Naive thymus-derived CD8-positive, alpha-beta T cell (primary cell): ENCODE measurements around the gene TNFRSF25. TPM values are rescaled to one million over a fixed set of nuclear protein-coding genes. Genes with fewer than 3 reads are reported as not detected.

Experiments
- ATAC-seq, 2 donors: fragments of 150-1000 bp; cut with Tn5 transposase in 1 of 2; sonication (Bioruptor Pico), chemical (Tn5 transposase) in 1 of 2; 1 replicate in 1 of 2; 2 replicates in 1 of 2; pipeline ENCODE4 v1.10.0; 2021; ENCODE audit warnings: mild to moderate bottlenecking in 2 of 2, moderate library complexity in 2 of 2
- POLR2A ChIA-PET: fragments of 350-600 bp; sonication (Branson Sonifier 250); formaldehyde crosslinking; loops from one replicate; lab custom pipeline; 2021; ENCODE audit warnings: antibody characterized with exemption; lab: Charles Lee
- DNase-seq, 10 donors: peaks; one replicate each; pipeline versions ENCODE4 v3.0.0 to v3.0.0-alpha.2; 2020 to 2022
- H3K27ac Mint-ChIP-seq, 10 donors: one replicate each; pipeline ENCODE4 v1.8.0; 2020 to 2022; ENCODE audit warnings: mild to moderate bottlenecking in 10 of 10, mixed read lengths in 10 of 10, moderate library complexity in 4 of 10, inconsistent platforms in 1 of 10
- H3K27me3 Mint-ChIP-seq, 5 donors: one replicate each; pipeline ENCODE4 v1.8.0; 2021 to 2022; ENCODE audit warnings: mixed read lengths in 5 of 5
- H3K36me3 Mint-ChIP-seq, 3 donors: one replicate each; pipeline ENCODE4 v1.8.0; 2020 to 2022; ENCODE audit warnings: mixed read lengths in 3 of 3, mild to moderate bottlenecking in 2 of 3, inconsistent platforms in 1 of 3
- H3K4me1 Mint-ChIP-seq, 4 donors: one replicate each; pipeline ENCODE4 v1.8.0; 2021 to 2022; ENCODE audit warnings: mixed read lengths in 4 of 4
- H3K4me3 Mint-ChIP-seq, 10 donors: one replicate each; pipeline ENCODE4 v1.8.0; 2020 to 2022; ENCODE audit warnings: mild to moderate bottlenecking in 10 of 10, mixed read lengths in 10 of 10, moderate library complexity in 6 of 10, inconsistent platforms in 1 of 10
- H3K9me3 Mint-ChIP-seq, 9 donors: one replicate each; pipeline ENCODE4 v1.8.0; 2020 to 2022; ENCODE audit warnings: mixed read lengths in 9 of 9, mild to moderate bottlenecking in 3 of 9, inconsistent platforms in 1 of 9, moderate library complexity in 1 of 9
- polyA plus RNA-seq, 3 donors: library from polyadenylated mRNA; unstranded; fragments of 300-500 nt; fragmentation: Illumina TruSeq; gene quantifications; one replicate each; pipeline ENCODE4 v1.2.3, GENCODE V29; 2021
- total RNA-seq, 8 experiments: library from RNA in 2 of 8; stranded (reverse) in 2 of 8; gene quantifications; one replicate each; pipeline ENCODE4 v1.2.3 and lab custom pipeline; 2021 to 2026

Gene TNFRSF25
- total RNA-seq (100 to 1,000 TPM; 378 to 381 TPM), polyA plus RNA-seq (10 to 100 TPM in 2 of 3 donors, 1 to 10 TPM in 1; 7.2 to 28.7 (median 10.6) TPM), total RNA-seq (lab: John Stamatoyannopoulos, UW) (162 to 680 (median 248) reads per million in 6 experiments)

- Mint-ChIP-seq H3K4me1 (peaks cover 21 to 41% (median 35%) of the 10 kb centered on the region in 4 donors), H3K27me3 (peaks cover 0 to 2% (median 0%) of the 10 kb centered on the region in 5 donors), H3K27ac (peak within 1 kb of the TSS; percentile 82 to 96 (median 92)), H3K36me3 (peaks cover 0 to 31% (median 8%) of the 10 kb centered on the region in 3 donors), H3K9me3 (no peaks in the 10 kb centered on the region), H3K4me3 (peak within 1 kb of the TSS; percentile 88 to 97 (median 91))
- POLR2A ChIA-PET = interaction anchor here (0.7 to 3.8 kb wide), 16 partner anchors 9 to 267 kb away, joined by 3 to 25 read pairs (median 4); partner anchors contain the start of genes ACOT7, ESPN and PLEKHG5
- ATAC-seq (peak; percentile 80 to 84), DNase-seq (peak in 9 of 10 donors; percentile 50 to 75 (median 55))
Measured at GRCh38 chr1:6466023-6466422, at the start of gene TNFRSF25. Gene TNFRSF25, minus strand, starts transcription at chr1:6466173. Its CDS starts 66 bp downstream, at chr1:6466107.

- Mint-ChIP-seq H3K27me3 (no peaks in the 10 kb centered on the region), H3K27ac (no peak overlapping the region), H3K9me3 (no peaks in the 10 kb centered on the region), H3K36me3 (no peaks in the 10 kb centered on the region), H3K4me1 (peaks cover 0 to 5% (median 0%) of the 10 kb centered on the region in 4 donors), H3K4me3 (no peak overlapping the region)
- ATAC-seq = no peak
- no peak for DNase-seq
- POLR2A ChIA-PET = no interaction called here
Measured at GRCh38 chr1:6515771-6516170, 49.8 kb upstream of the TNFRSF25 start.

- ATAC-seq (no peak), DNase-seq (no peak)
- H3K27me3 Mint-ChIP-seq = no peaks in the 10 kb centered on the region
- H3K27ac Mint-ChIP-seq = no peak overlapping the region
- H3K9me3 Mint-ChIP-seq = no peaks in the 10 kb centered on the region
- H3K4me1 Mint-ChIP-seq = no peaks in the 10 kb centered on the region
- no peaks in the 10 kb centered on the region for H3K36me3 Mint-ChIP-seq
- POLR2A ChIA-PET = no interaction called here
- H3K4me3 Mint-ChIP-seq = no peak overlapping the region
Measured at GRCh38 chr1:6513320-6513801, 47.4 kb upstream of the TNFRSF25 start.

GRCh38 chr1:6512908-6513280 is 46.9 kb upstream of the TNFRSF25 start:
- DNase-seq (no peak), ATAC-seq (no peak)
- no peaks in the 10 kb centered on the region for H3K9me3 Mint-ChIP-seq
- no peaks in the 10 kb centered on the region for H3K36me3 Mint-ChIP-seq
- H3K27ac Mint-ChIP-seq = peak overlapping the region in 1 of 10 donors; percentile 12
- H3K4me1 Mint-ChIP-seq = no peaks in the 10 kb centered on the region
- no peaks in the 10 kb centered on the region for H3K27me3 Mint-ChIP-seq
- H3K4me3 Mint-ChIP-seq = no peak overlapping the region
- POLR2A ChIA-PET = no interaction called here

- Mint-ChIP-seq H3K27ac (peak overlapping the region in 2 of 10 donors; percentile 12 to 65), H3K4me3 (no peak overlapping the region), H3K4me1 (no peaks in the 10 kb centered on the region), H3K9me3 (no peaks in the 10 kb centered on the region), H3K27me3 (no peaks in the 10 kb centered on the region), H3K36me3 (no peaks in the 10 kb centered on the region)
- no peak for ATAC-seq
- DNase-seq = peak in 1 of 10 donors; percentile 24
- POLR2A ChIA-PET = no interaction called here
Measured at GRCh38 chr1:6512245-6512907, 46.4 kb upstream of the TNFRSF25 start.

GRCh38 chr1:6511561-6512244 is 45.7 kb upstream of the TNFRSF25 start:
- Mint-ChIP-seq H3K4me3 (no peak overlapping the region), H3K27me3 (peaks cover 0 to 4% (median 0%) of the 10 kb centered on the region in 5 donors), H3K4me1 (no peaks in the 10 kb centered on the region), H3K36me3 (no peaks in the 10 kb centered on the region), H3K27ac (peak overlapping the region in 1 of 10 donors; percentile 57), H3K9me3 (no peaks in the 10 kb centered on the region)
- POLR2A ChIA-PET = no interaction called here
- DNase-seq (no peak), ATAC-seq (no peak)

GRCh38 chr1:6511056-6511455 is 45.1 kb upstream of the TNFRSF25 start:
- DNase-seq = no peak
- POLR2A ChIA-PET = no interaction called here
- Mint-ChIP-seq H3K27ac (peak overlapping the region in 1 of 10 donors; percentile 53), H3K27me3 (peaks cover 0 to 6% (median 0%) of the 10 kb centered on the region in 5 donors), H3K4me1 (no peaks in the 10 kb centered on the region), H3K9me3 (no peaks in the 10 kb centered on the region), H3K4me3 (no peak overlapping the region), H3K36me3 (no peaks in the 10 kb centered on the region)
- ATAC-seq = no peak

- no peak for ATAC-seq
- Mint-ChIP-seq H3K9me3 (no peaks in the 10 kb centered on the region), H3K4me3 (no peak overlapping the region), H3K4me1 (no peaks in the 10 kb centered on the region), H3K36me3 (no peaks in the 10 kb centered on the region), H3K27ac (no peak overlapping the region), H3K27me3 (peaks cover 0 to 6% (median 0%) of the 10 kb centered on the region in 5 donors)
- DNase-seq = no peak
- POLR2A ChIA-PET = no interaction called here
Measured at GRCh38 chr1:6510493-6510892, 44.5 kb upstream of the TNFRSF25 start.

GRCh38 chr1:6509919-6510291 is 43.9 kb upstream of the TNFRSF25 start:
- POLR2A ChIA-PET = interaction anchor here (1.0 kb wide), 1 partner anchor 10 kb away, joined by 3 read pairs; no protein-coding TSS in a partner anchor
- peak overlapping the region in 1 of 10 donors; percentile 66 for H3K27ac Mint-ChIP-seq
- H3K4me3 Mint-ChIP-seq = no peak overlapping the region

GRCh38 chr1:6509220-6509918 is 43.4 kb upstream of the TNFRSF25 start:
- Mint-ChIP-seq H3K27me3 (peaks cover 0 to 9% (median 0%) of the 10 kb centered on the region in 5 donors), H3K4me1 (no peaks in the 10 kb centered on the region), H3K4me3 (no peak overlapping the region), H3K9me3 (no peaks in the 10 kb centered on the region), H3K36me3 (no peaks in the 10 kb centered on the region), H3K27ac (no peak overlapping the region)
- ATAC-seq = no peak
- no peak for DNase-seq
- POLR2A ChIA-PET = interaction anchor here (1.0 kb wide), 1 partner anchor 10 kb away, joined by 3 read pairs; no protein-coding TSS in a partner anchor

More at GRCh38 chr1:6509919-6510291, 43.9 kb upstream of the TNFRSF25 start:
- Mint-ChIP-seq H3K9me3 (no peaks in the 10 kb centered on the region), H3K27me3 (peaks cover 0 to 9% (median 0%) of the 10 kb centered on the region in 5 donors), H3K4me1 (no peaks in the 10 kb centered on the region), H3K36me3 (no peaks in the 10 kb centered on the region)
- DNase-seq (no peak), ATAC-seq (no peak)

GRCh38 chr1:6508816-6509189 is 42.8 kb upstream of the TNFRSF25 start:
- Mint-ChIP-seq H3K27ac (no peak overlapping the region), H3K9me3 (no peaks in the 10 kb centered on the region), H3K4me1 (no peaks in the 10 kb centered on the region), H3K36me3 (no peaks in the 10 kb centered on the region), H3K27me3 (peaks cover 0 to 9% (median 0%) of the 10 kb centered on the region in 5 donors), H3K4me3 (no peak overlapping the region)
- no peak for ATAC-seq
- DNase-seq = no peak
- POLR2A ChIA-PET = interaction anchor here (1.0 kb wide), 1 partner anchor 9 kb away, joined by 3 read pairs; no protein-coding TSS in a partner anchor

GRCh38 chr1:6508154-6508815 is 42.3 kb upstream of the TNFRSF25 start:
- Mint-ChIP-seq H3K4me3 (no peak overlapping the region), H3K36me3 (no peaks in the 10 kb centered on the region), H3K4me1 (no peaks in the 10 kb centered on the region), H3K9me3 (no peaks in the 10 kb centered on the region), H3K27me3 (peaks cover 0 to 9% (median 0%) of the 10 kb centered on the region in 5 donors), H3K27ac (no peak overlapping the region)
- ATAC-seq (no peak), DNase-seq (no peak)
- POLR2A ChIA-PET = interaction anchor here (0.8 kb wide), 1 partner anchor 42 kb away, joined by 5 read pairs; the partner anchor contains the start of gene TNFRSF25
